CD4-positive, alpha-beta T cell treated with Interleukin-6 at 100 ng/mL for 8 hours (primary cell): ENCODE results near the gene CCDC51.
"Not testable (repeated sequence)": the region's sequence is repeated elsewhere in the genome, so short reads cannot be mapped to it uniquely, and the experiment has no call there.

Source experiments
- DNase-seq: peaks from one replicate; pipeline ENCODE4 v3.0.0-alpha.2; 2020; ENCODE audit warnings: mixed read lengths, low spot score

CCDC51 gene

GRCh38 chr3:48405971-48406370 is 33.9 kb downstream of the CCDC51 start:
- no peak for DNase-seq

GRCh38 chr3:48405343-48405881 is 34.5 kb downstream of the CCDC51 start:
- no peak for DNase-seq

GRCh38 chr3:48404440-48405342 is 35.2 kb downstream of the CCDC51 start:
- no peak for DNase-seq

GRCh38 chr3:48403533-48404439 is 36.1 kb downstream of the CCDC51 start:
- no peak for DNase-seq

GRCh38 chr3:48402907-48403306 is 37.0 kb downstream of the CCDC51 start:
- DNase-seq = no peak

- DNase-seq = no peak
Observed at GRCh38 chr3:48402281-48402732, 37.6 kb downstream of the CCDC51 start.

GRCh38 chr3:48401434-48401901 is 38.5 kb downstream of the CCDC51 start:
- not testable (repeated sequence) for DNase-seq

- peak; percentile 74 for DNase-seq
Observed at GRCh38 chr3:48400824-48401433, 39.0 kb downstream of the CCDC51 start.

GRCh38 chr3:48399387-48400172 is 40.3 kb downstream of the CCDC51 start:
- no peak for DNase-seq

- no peak for DNase-seq
Observed at GRCh38 chr3:48398701-48399386, 41.1 kb downstream of the CCDC51 start.

- no peak for DNase-seq
Observed at GRCh38 chr3:48397767-48398681, 41.9 kb downstream of the CCDC51 start.

- no peak for DNase-seq
Observed at GRCh38 chr3:48395714-48396113, 44.2 kb downstream of the CCDC51 start.

- no peak for DNase-seq
Observed at GRCh38 chr3:48394391-48394790, 45.5 kb downstream of the CCDC51 start.

- no peak for DNase-seq
Observed at GRCh38 chr3:48388966-48389365, 51.0 kb downstream of the CCDC51 start.

- no peak for DNase-seq
Observed at GRCh38 chr3:48387634-48388033, 52.3 kb downstream of the CCDC51 start.
